NCI-H345 treated with DMSO at 0.1 percent for 48 hours (cell line): ENCODE measurements around the gene EOLA2.
"Not testable (repeated sequence)": the region's sequence is repeated elsewhere in the genome, so short reads cannot be mapped to it uniquely, and the experiment has no call there.

ENCODE experiments used
- DNase-seq: peaks from one replicate; lab custom pipeline; 2025; ENCODE audit not compliant: unreplicated experiment; lab: John Stamatoyannopoulos, UW

EOLA2 gene

GRCh38 chrX:149933547-149933946 is 4.7 kb downstream of the EOLA2 start:
- not testable (repeated sequence) for DNase-seq

- not testable (repeated sequence) for DNase-seq
These were observed 5.3 kb downstream of the EOLA2 start for GRCh38 chrX:149932970-149933369.

- DNase-seq = not testable (repeated sequence)
These were observed 6.1 kb downstream of the EOLA2 start for GRCh38 chrX:149932150-149932549.

- DNase-seq = not testable (repeated sequence)
These were observed 6.9 kb downstream of the EOLA2 start for GRCh38 chrX:149931355-149931754.

GRCh38 chrX:149929400-149929799 is 8.9 kb downstream of the EOLA2 start, which contains the start of gene HSFX4:
Gene HSFX4 (plus strand): TSS chrX:149929573. CDS start chrX:149929645, 72 bp downstream.
- not testable (repeated sequence) for DNase-seq

GRCh38 chrX:149928635-149929034 is 9.7 kb downstream of the EOLA2 start:
- DNase-seq = not testable (repeated sequence)

GRCh38 chrX:149927964-149928258 is 10.4 kb downstream of the EOLA2 start:
- DNase-seq = not testable (repeated sequence)

GRCh38 chrX:149927245-149927963 is 10.9 kb downstream of the EOLA2 start:
- not testable (repeated sequence) for DNase-seq

- not testable (repeated sequence) for DNase-seq
These were observed 13.9 kb downstream of the EOLA2 start for GRCh38 chrX:149924434-149924833.

- DNase-seq = not testable (repeated sequence)
These were observed 14.5 kb downstream of the EOLA2 start for GRCh38 chrX:149923836-149924235.

GRCh38 chrX:149916745-149917392 is 21.4 kb downstream of the EOLA2 start:
- DNase-seq = no peak

GRCh38 chrX:149910178-149910695 is 28.1 kb downstream of the EOLA2 start:
- no peak for DNase-seq

- no peak for DNase-seq
These were observed 28.7 kb downstream of the EOLA2 start for GRCh38 chrX:149909324-149910177.

- DNase-seq = no peak
These were observed 29.6 kb downstream of the EOLA2 start for GRCh38 chrX:149908727-149909126.

GRCh38 chrX:149908308-149908707 is 30.0 kb downstream of the EOLA2 start:
- DNase-seq = no peak

- DNase-seq = no peak
These were observed 34.2 kb downstream of the EOLA2 start for GRCh38 chrX:149903889-149904748.

- no peak for DNase-seq
These were observed 39.7 kb downstream of the EOLA2 start for GRCh38 chrX:149898554-149898953.

GRCh38 chrX:149890828-149891227 is 47.5 kb downstream of the EOLA2 start:
- not testable (repeated sequence) for DNase-seq
